Skeletal muscle satellite cell (primary cell): ENCODE data around the gene ANKZF1.

Source experiments
- H3K27me3 ChIP-seq: 2 replicates; pipeline ENCODE4 v1.7.0; 2013; ENCODE audit warnings: low read length; ENCODE audit not compliant: control insufficient read depth, insufficient read depth
- H3K36me3 ChIP-seq: 2 replicates; pipeline ENCODE4 v1.7.0; 2013; ENCODE audit warnings: mild to moderate bottlenecking, control low read depth, low read length; ENCODE audit not compliant: insufficient read depth
- H3K4me1 ChIP-seq: 2 replicates; pipeline ENCODE4 v1.7.0; 2013; ENCODE audit warnings: low read length; ENCODE audit not compliant: control insufficient read depth, insufficient read depth
- H3K4me2 ChIP-seq: 2 replicates; pipeline ENCODE4 v1.7.0; 2013; ENCODE audit warnings: mild to moderate bottlenecking, low read length
- H3K4me3 ChIP-seq: 2 replicates; pipeline ENCODE4 v1.7.0; 2013; ENCODE audit warnings: low read length
- H3K9ac ChIP-seq: 2 replicates; pipeline ENCODE4 v1.7.0; 2013; ENCODE audit warnings: mild to moderate bottlenecking, low read depth, low read length, moderate library complexity
- H3K9me3 ChIP-seq: replicated peaks from 2 replicates; pipeline ENCODE4 v1.7.0; 2013; ENCODE audit warnings: mild to moderate bottlenecking, control low read depth, low read length

The ANKZF1 gene

GRCh38 chr2:219209236-219210195, 20.1 kb upstream of the ANKZF1 start:
- H3K4me1 ChIP-seq: peaks cover 19% of the 10 kb centered on the region
- H3K27me3 ChIP-seq: no peaks in the 10 kb centered on the region
- H3K4me3 ChIP-seq: no peak overlapping the region
- no peak overlapping the region for H3K4me2 ChIP-seq
- no peaks in the 10 kb centered on the region for H3K9me3 ChIP-seq
- no peak overlapping the region for H3K9ac ChIP-seq
- H3K36me3 ChIP-seq: peaks cover 58% of the 10 kb centered on the region

- Histone ChIP-seq H3K9me3 (no peaks in the 10 kb centered on the region), H3K4me1 (peaks cover 19% of the 10 kb centered on the region), H3K9ac (no peak overlapping the region), H3K27me3 (no peaks in the 10 kb centered on the region), H3K36me3 (peaks cover 62% of the 10 kb centered on the region), H3K4me3 (no peak overlapping the region), H3K4me2 (no peak overlapping the region)
Observed at GRCh38 chr2:219210196-219210885, 19.3 kb upstream of the ANKZF1 start.

GRCh38 chr2:219210886-219211362, 18.7 kb upstream of the ANKZF1 start:
- H3K4me3 ChIP-seq: no peak overlapping the region
- no peak overlapping the region for H3K4me2 ChIP-seq
- H3K27me3 ChIP-seq: no peaks in the 10 kb centered on the region
- peaks cover 18% of the 10 kb centered on the region for H3K4me1 ChIP-seq
- H3K36me3 ChIP-seq: peaks cover 62% of the 10 kb centered on the region
- H3K9ac ChIP-seq: no peak overlapping the region
- H3K9me3 ChIP-seq: no peaks in the 10 kb centered on the region

- Histone ChIP-seq H3K27me3 (no peaks in the 10 kb centered on the region), H3K4me3 (no peak overlapping the region), H3K4me1 (peaks cover 18% of the 10 kb centered on the region), H3K9ac (no peak overlapping the region), H3K9me3 (no peaks in the 10 kb centered on the region), H3K36me3 (peaks cover 65% of the 10 kb centered on the region), H3K4me2 (no peak overlapping the region)
Observed at GRCh38 chr2:219213026-219213415, 16.6 kb upstream of the ANKZF1 start.

- no peak overlapping the region for H3K4me3 ChIP-seq
- no peaks in the 10 kb centered on the region for H3K9me3 ChIP-seq
- peaks cover 18% of the 10 kb centered on the region for H3K4me1 ChIP-seq
- H3K9ac ChIP-seq: no peak overlapping the region
- peaks cover 61% of the 10 kb centered on the region for H3K36me3 ChIP-seq
- no peak overlapping the region for H3K4me2 ChIP-seq
- no peaks in the 10 kb centered on the region for H3K27me3 ChIP-seq
Observed at GRCh38 chr2:219213486-219214071, 16.0 kb upstream of the ANKZF1 start.

GRCh38 chr2:219214141-219214540, 15.5 kb upstream of the ANKZF1 start:
- no peak overlapping the region for H3K4me2 ChIP-seq
- no peak overlapping the region for H3K9ac ChIP-seq
- H3K4me1 ChIP-seq: peaks cover 24% of the 10 kb centered on the region
- H3K9me3 ChIP-seq: no peaks in the 10 kb centered on the region
- no peak overlapping the region for H3K4me3 ChIP-seq
- peaks cover 55% of the 10 kb centered on the region for H3K36me3 ChIP-seq
- H3K27me3 ChIP-seq: no peaks in the 10 kb centered on the region

- H3K36me3 ChIP-seq: peaks cover 51% of the 10 kb centered on the region
Observed at GRCh38 chr2:219214786-219215185, 14.8 kb upstream of the ANKZF1 start.

GRCh38 chr2:219215871-219216534, 13.6 kb upstream of the ANKZF1 start:
- Histone ChIP-seq H3K4me1 (peaks cover 31% of the 10 kb centered on the region), H3K4me3 (no peak overlapping the region), H3K9ac (no peak overlapping the region)

More at GRCh38 chr2:219214786-219215185, 14.8 kb upstream of the ANKZF1 start:
- Histone ChIP-seq H3K27me3 (no peaks in the 10 kb centered on the region), H3K9ac (no peak overlapping the region), H3K4me1 (peaks cover 30% of the 10 kb centered on the region), H3K4me2 (no peak overlapping the region), H3K4me3 (no peak overlapping the region), H3K9me3 (no peaks in the 10 kb centered on the region)

GRCh38 chr2:219216535-219216915, 13.1 kb upstream of the ANKZF1 start:
- no peaks in the 10 kb centered on the region for H3K27me3 ChIP-seq
- H3K4me3 ChIP-seq: no peak overlapping the region
- H3K4me2 ChIP-seq: no peak overlapping the region
- H3K36me3 ChIP-seq: peaks cover 52% of the 10 kb centered on the region
- H3K9ac ChIP-seq: no peak overlapping the region
- peaks cover 31% of the 10 kb centered on the region for H3K4me1 ChIP-seq
- no peaks in the 10 kb centered on the region for H3K9me3 ChIP-seq

More at GRCh38 chr2:219215871-219216534, 13.6 kb upstream of the ANKZF1 start:
- Histone ChIP-seq H3K4me2 (no peak overlapping the region), H3K27me3 (no peaks in the 10 kb centered on the region), H3K36me3 (peaks cover 50% of the 10 kb centered on the region), H3K9me3 (no peaks in the 10 kb centered on the region)

GRCh38 chr2:219218217-219218731, 11.3 kb upstream of the ANKZF1 start:
- peaks cover 53% of the 10 kb centered on the region for H3K36me3 ChIP-seq
- peak overlapping the region; percentile 93 for H3K4me2 ChIP-seq
- peaks cover 31% of the 10 kb centered on the region for H3K4me1 ChIP-seq
- H3K4me3 ChIP-seq: peak overlapping the region; percentile 71
- H3K27me3 ChIP-seq: no peaks in the 10 kb centered on the region
- H3K9me3 ChIP-seq: no peaks in the 10 kb centered on the region
- peak overlapping the region; percentile 71 for H3K9ac ChIP-seq
